ENCODE measurements around the gene GNGT1.

GNGT1 gene

DNA sequence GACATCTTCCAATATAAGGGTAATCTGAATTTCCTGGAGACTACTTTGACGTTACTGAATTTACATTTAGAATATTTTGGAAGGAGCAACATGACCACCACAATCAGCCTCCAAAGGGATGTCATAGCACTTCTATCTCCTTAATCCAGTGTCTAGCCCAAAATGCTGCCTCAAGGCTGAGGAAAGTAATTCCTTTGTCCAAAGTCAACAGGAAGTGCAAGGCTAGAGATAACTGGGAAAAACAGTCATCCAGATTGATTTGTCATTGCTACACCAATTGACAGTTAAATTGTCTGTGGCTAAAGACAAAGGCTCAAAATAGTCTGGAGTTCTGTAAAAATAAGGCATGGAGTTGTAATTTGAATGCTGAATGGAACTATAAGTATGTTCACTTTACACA lies 11.9 kb upstream of the GNGT1 start:
- H3K4me3 ChIP-seq (ENCODE audit: low read length in 2 of 2): no peak overlapping the region

DNA sequence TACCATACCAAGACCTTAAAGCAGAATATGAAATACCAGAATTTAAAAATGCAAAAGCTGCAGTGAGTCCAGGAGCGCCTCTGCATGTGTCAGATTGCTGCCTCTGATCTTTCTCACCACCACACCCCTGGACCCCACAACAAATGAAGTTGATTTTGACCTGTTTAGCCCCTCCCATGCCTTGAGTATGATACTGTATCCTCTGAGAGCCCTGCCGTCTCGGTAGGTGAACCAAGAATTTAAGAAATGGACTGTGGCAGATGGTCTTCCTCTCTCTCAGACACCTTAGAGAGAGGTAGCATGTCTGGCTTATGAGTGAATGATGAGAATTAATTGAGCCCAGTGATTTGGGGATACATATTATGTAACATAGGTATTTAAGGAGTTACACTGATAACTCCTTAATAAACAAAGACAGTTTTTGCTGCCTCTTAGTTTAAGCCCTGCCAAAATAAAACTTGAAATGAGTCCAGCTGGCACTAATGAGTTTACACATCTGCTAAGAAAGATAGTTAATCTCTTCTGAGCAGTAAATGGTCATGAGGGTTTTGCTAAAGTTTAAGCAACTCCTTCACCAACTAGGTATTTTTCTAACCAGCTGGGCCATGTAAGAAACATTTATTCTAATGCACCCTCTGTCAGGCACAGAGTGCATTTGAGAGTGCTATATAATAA lies 11.3 kb upstream of the GNGT1 start:
- no peak overlapping the region for H2BK120ac ChIP-seq (ENCODE audit: low read depth, low read length)
- H2AK5ac ChIP-seq (ENCODE audit: low read depth, low read length): no peak overlapping the region
- no peak overlapping the region for H4K91ac ChIP-seq (ENCODE audit: low read depth, low read length, poor library complexity)
- H3K36me3 ChIP-seq (replicated peaks in 1 of 2; ENCODE audit: control insufficient read depth in 2 of 2, insufficient read depth in 2 of 2, low read length in 2 of 2): no peaks in the 10 kb centered on the region
- H3K27me3 ChIP-seq (ENCODE audit: control insufficient read depth in 3 of 3, insufficient read depth in 3 of 3, low read depth in 1 of 3, low read length in 3 of 3): peaks cover 0 to 6% (median 0%) of the 10 kb centered on the region in 3 experiments
- no peak overlapping the region for H2BK5ac ChIP-seq (ENCODE audit: low read length)
- H3K79me1 ChIP-seq (ENCODE audit: low read depth, low read length): no peaks in the 10 kb centered on the region
- no peak overlapping the region for H3K14ac ChIP-seq (ENCODE audit: low read length)
- WGBS, 2 donors (ENCODE audit: extremely low coverage in 2 of 2, insufficient read length in 2 of 2, insufficient replicate concordance in 1 of 2): no CpG with 5 or more reads among the region's 3 CpGs
- no peak overlapping the region for H4K8ac ChIP-seq (ENCODE audit: low read depth, low read length)
- no peak for DNase-seq (ENCODE audit: low spot score)
- H3K9me3 ChIP-seq (replicated peaks in 1 of 2; ENCODE audit: control insufficient read depth in 2 of 2, insufficient read depth in 1 of 2, low read depth in 1 of 2, low read length in 2 of 2): no peaks in the 10 kb centered on the region
- no peak overlapping the region for H3K4me3 ChIP-seq (ENCODE audit: low read length in 2 of 2)
- H3K9ac ChIP-seq (ENCODE audit: low read depth, low read length, poor library complexity): no peak overlapping the region
- H3K23ac ChIP-seq (ENCODE audit: low read depth, low read length, poor library complexity): no peak overlapping the region
- H2AFZ ChIP-seq (ENCODE audit: low read length): no peak overlapping the region
- no peak overlapping the region for H3K18ac ChIP-seq (ENCODE audit: low read length)
- H2BK12ac ChIP-seq (ENCODE audit: low read length): no peak overlapping the region
- no peak overlapping the region for H2BK15ac ChIP-seq (ENCODE audit: low read length)
- H3K4me2 ChIP-seq (ENCODE audit: insufficient read depth, low read length, poor library complexity, severe bottlenecking): no peak overlapping the region
- H3K4ac ChIP-seq (ENCODE audit: low read length): no peak overlapping the region
- H3K27ac ChIP-seq (replicated peaks; ENCODE audit: low read length): no peak overlapping the region
- H3K4me1 ChIP-seq (ENCODE audit: control insufficient read depth in 2 of 2, insufficient read depth in 1 of 2, low read depth in 1 of 2, low read length in 2 of 2): no peaks in the 10 kb centered on the region

More for the DNA sequence above, 11.9 kb upstream of the GNGT1 start:
- Histone ChIP-seq H2BK12ac (ENCODE audit: low read length) (no peak overlapping the region), H3K14ac (ENCODE audit: low read length) (no peak overlapping the region), H3K79me1 (ENCODE audit: low read depth, low read length) (no peaks in the 10 kb centered on the region), H2BK5ac (ENCODE audit: low read length) (no peak overlapping the region), H2BK15ac (ENCODE audit: low read length) (no peak overlapping the region), H3K36me3 (replicated peaks in 1 of 2; ENCODE audit: control insufficient read depth in 2 of 2, insufficient read depth in 2 of 2, low read length in 2 of 2) (no peaks in the 10 kb centered on the region), H2BK120ac (ENCODE audit: low read depth, low read length) (no peak overlapping the region), H3K18ac (ENCODE audit: low read length) (no peak overlapping the region), H4K91ac (ENCODE audit: low read depth, low read length, poor library complexity) (no peak overlapping the region), H3K23ac (ENCODE audit: low read depth, low read length, poor library complexity) (no peak overlapping the region), H3K27me3 (ENCODE audit: control insufficient read depth in 3 of 3, insufficient read depth in 3 of 3, low read depth in 1 of 3, low read length in 3 of 3) (peaks cover 0 to 10% (median 0%) of the 10 kb centered on the region in 3 experiments), H3K9ac (ENCODE audit: low read depth, low read length, poor library complexity) (no peak overlapping the region), H3K9me3 (replicated peaks in 1 of 2; ENCODE audit: control insufficient read depth in 2 of 2, insufficient read depth in 1 of 2, low read depth in 1 of 2, low read length in 2 of 2) (no peaks in the 10 kb centered on the region), H4K8ac (ENCODE audit: low read depth, low read length) (no peak overlapping the region), H3K4me2 (ENCODE audit: insufficient read depth, low read length, poor library complexity, severe bottlenecking) (no peak overlapping the region), H3K4ac (ENCODE audit: low read length) (no peak overlapping the region), H3K4me1 (ENCODE audit: control insufficient read depth in 2 of 2, insufficient read depth in 1 of 2, low read depth in 1 of 2, low read length in 2 of 2) (no peaks in the 10 kb centered on the region), H2AK5ac (ENCODE audit: low read depth, low read length) (no peak overlapping the region), H3K27ac (replicated peaks; ENCODE audit: low read length) (no peak overlapping the region), H2AFZ (ENCODE audit: low read length) (no peak overlapping the region)
- DNase-seq (ENCODE audit: low spot score): no peak
- WGBS, 2 donors (ENCODE audit: extremely low coverage in 2 of 2, insufficient read length in 2 of 2, insufficient replicate concordance in 1 of 2): no CpG with 5 or more reads among the region's 1 CpG

DNA sequence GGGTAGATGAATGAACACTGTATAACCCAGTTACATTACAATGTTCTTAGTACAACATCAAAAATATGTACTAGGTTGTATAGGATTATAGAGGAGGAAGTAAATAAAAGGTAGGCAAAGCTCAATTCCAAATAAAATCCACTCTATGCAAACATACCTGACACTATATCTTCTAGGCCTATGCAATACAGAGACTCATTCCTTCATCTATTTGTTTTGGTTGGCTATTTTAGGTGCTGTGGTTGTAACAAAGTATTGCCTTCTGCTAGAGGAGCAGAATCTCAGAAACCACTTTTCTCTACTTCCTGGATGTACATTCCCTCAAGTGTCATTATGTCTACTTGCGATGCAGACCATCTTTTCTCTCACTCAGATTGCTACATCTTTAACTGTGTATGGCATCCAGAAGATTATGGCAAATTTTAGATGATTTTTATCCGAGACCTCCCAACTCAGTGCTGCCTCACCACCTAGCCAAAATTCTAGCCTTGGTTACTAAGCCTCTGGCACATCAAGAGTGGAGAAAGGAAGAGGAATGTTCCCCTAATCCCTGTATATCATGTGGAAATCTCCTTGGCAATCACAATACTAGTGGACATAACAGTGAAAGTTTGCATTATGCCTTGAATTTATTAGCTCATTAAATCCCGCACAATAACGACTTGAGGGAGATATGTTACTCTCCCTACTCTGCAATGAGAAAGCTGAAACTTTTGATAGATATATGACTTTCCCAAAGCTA lies 10.3 kb upstream of the GNGT1 start:
- Histone ChIP-seq H3K18ac (ENCODE audit: low read length) (no peak overlapping the region), H4K91ac (ENCODE audit: low read depth, low read length, poor library complexity) (no peak overlapping the region), H2BK5ac (ENCODE audit: low read length) (no peak overlapping the region), H3K4ac (ENCODE audit: low read length) (no peak overlapping the region), H3K4me3 (ENCODE audit: low read length in 2 of 2) (no peak overlapping the region), H2BK120ac (ENCODE audit: low read depth, low read length) (no peak overlapping the region), H3K14ac (ENCODE audit: low read length) (no peak overlapping the region), H3K4me2 (ENCODE audit: insufficient read depth, low read length, poor library complexity, severe bottlenecking) (no peak overlapping the region), H3K4me1 (ENCODE audit: control insufficient read depth in 2 of 2, insufficient read depth in 1 of 2, low read depth in 1 of 2, low read length in 2 of 2) (no peaks in the 10 kb centered on the region), H3K27ac (replicated peaks; ENCODE audit: low read length) (no peak overlapping the region), H3K9me3 (replicated peaks in 1 of 2; ENCODE audit: control insufficient read depth in 2 of 2, insufficient read depth in 1 of 2, low read depth in 1 of 2, low read length in 2 of 2) (no peaks in the 10 kb centered on the region), H2AK5ac (ENCODE audit: low read depth, low read length) (no peak overlapping the region), H3K27me3 (ENCODE audit: control insufficient read depth in 3 of 3, insufficient read depth in 3 of 3, low read depth in 1 of 3, low read length in 3 of 3) (no peaks in the 10 kb centered on the region), H3K36me3 (replicated peaks in 1 of 2; ENCODE audit: control insufficient read depth in 2 of 2, insufficient read depth in 2 of 2, low read length in 2 of 2) (no peaks in the 10 kb centered on the region), H2BK15ac (ENCODE audit: low read length) (no peak overlapping the region), H2AFZ (ENCODE audit: low read length) (no peak overlapping the region), H2BK12ac (ENCODE audit: low read length) (no peak overlapping the region), H3K23ac (ENCODE audit: low read depth, low read length, poor library complexity) (no peak overlapping the region), H4K8ac (ENCODE audit: low read depth, low read length) (no peak overlapping the region), H3K79me1 (ENCODE audit: low read depth, low read length) (no peaks in the 10 kb centered on the region), H3K9ac (ENCODE audit: low read depth, low read length, poor library complexity) (no peak overlapping the region)
- DNase-seq (ENCODE audit: low spot score): no peak
- no CpG with 5 or more reads among the region's 4 CpGs for WGBS, 2 donors (ENCODE audit: extremely low coverage in 2 of 2, insufficient read length in 2 of 2, insufficient replicate concordance in 1 of 2)

DNA sequence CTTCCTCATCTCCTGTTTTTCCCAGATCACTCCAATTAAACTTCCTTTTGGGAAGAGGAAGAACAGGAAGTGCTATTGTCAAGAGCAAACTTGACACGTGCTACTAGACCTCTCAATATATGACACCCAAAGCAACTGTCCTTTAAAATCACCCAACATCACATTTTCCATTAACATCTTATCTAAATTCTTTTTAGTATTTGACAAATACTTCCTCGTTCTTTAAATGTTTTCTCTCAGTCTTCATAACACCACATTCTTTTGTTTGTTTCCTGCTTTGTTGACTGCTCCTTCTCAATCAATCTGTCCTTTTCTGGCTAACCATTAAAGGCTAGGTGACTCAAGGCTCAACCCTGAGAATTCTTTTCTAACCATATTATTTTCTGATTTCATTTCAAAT lies 8.7 kb upstream of the GNGT1 start:
- Histone ChIP-seq H3K4ac (ENCODE audit: low read length) (no peak overlapping the region), H2AFZ (ENCODE audit: low read length) (no peak overlapping the region)

More for the DNA sequence above, 8.7 kb upstream of the GNGT1 start:
- no peaks in the 10 kb centered on the region for H3K4me1 ChIP-seq (ENCODE audit: control insufficient read depth in 2 of 2, insufficient read depth in 1 of 2, low read depth in 1 of 2, low read length in 2 of 2)
- H3K27me3 ChIP-seq (ENCODE audit: control insufficient read depth in 3 of 3, insufficient read depth in 3 of 3, low read depth in 1 of 3, low read length in 3 of 3): no peaks in the 10 kb centered on the region
- H3K14ac ChIP-seq (ENCODE audit: low read length): no peak overlapping the region
- no peak overlapping the region for H3K27ac ChIP-seq (replicated peaks; ENCODE audit: low read length)
- DNase-seq (ENCODE audit: low spot score): no peak
- 100% methylated on average over 1 of the region's 2 CpGs; no CpG with 5 or more reads in 1 of the 2 donors for WGBS, 2 donors (ENCODE audit: extremely low coverage in 2 of 2, insufficient read length in 2 of 2, insufficient replicate concordance in 1 of 2)
- H2BK12ac ChIP-seq (ENCODE audit: low read length): no peak overlapping the region
- H3K18ac ChIP-seq (ENCODE audit: low read length): no peak overlapping the region
- H2BK15ac ChIP-seq (ENCODE audit: low read length): no peak overlapping the region
- H2AK5ac ChIP-seq (ENCODE audit: low read depth, low read length): no peak overlapping the region
- no peak overlapping the region for H3K4me3 ChIP-seq (ENCODE audit: low read length in 2 of 2)
- no peaks in the 10 kb centered on the region for H3K36me3 ChIP-seq (replicated peaks in 1 of 2; ENCODE audit: control insufficient read depth in 2 of 2, insufficient read depth in 2 of 2, low read length in 2 of 2)
- no peak overlapping the region for H3K9ac ChIP-seq (ENCODE audit: low read depth, low read length, poor library complexity)
- no peak overlapping the region for H3K4me2 ChIP-seq (ENCODE audit: insufficient read depth, low read length, poor library complexity, severe bottlenecking)
- no peak overlapping the region for H3K23ac ChIP-seq (ENCODE audit: low read depth, low read length, poor library complexity)
- no peak overlapping the region for H4K91ac ChIP-seq (ENCODE audit: low read depth, low read length, poor library complexity)
- no peak overlapping the region for H4K8ac ChIP-seq (ENCODE audit: low read depth, low read length)
- no peaks in the 10 kb centered on the region for H3K79me1 ChIP-seq (ENCODE audit: low read depth, low read length)
- no peaks in the 10 kb centered on the region for H3K9me3 ChIP-seq (replicated peaks in 1 of 2; ENCODE audit: control insufficient read depth in 2 of 2, insufficient read depth in 1 of 2, low read depth in 1 of 2, low read length in 2 of 2)
- no peak overlapping the region for H2BK120ac ChIP-seq (ENCODE audit: low read depth, low read length)
- H2BK5ac ChIP-seq (ENCODE audit: low read length): no peak overlapping the region

All from neuronal stem cell (in vitro differentiated cells).